ENCODE measurements around the gene CBX8. TPM values are rescaled to one million over a fixed set of nuclear protein-coding genes. Genes with fewer than 3 reads are reported as not detected.

The CBX8 gene
- total RNA-seq, 1 experiment from 2014 or later, result 36.6 TPM

DNA sequence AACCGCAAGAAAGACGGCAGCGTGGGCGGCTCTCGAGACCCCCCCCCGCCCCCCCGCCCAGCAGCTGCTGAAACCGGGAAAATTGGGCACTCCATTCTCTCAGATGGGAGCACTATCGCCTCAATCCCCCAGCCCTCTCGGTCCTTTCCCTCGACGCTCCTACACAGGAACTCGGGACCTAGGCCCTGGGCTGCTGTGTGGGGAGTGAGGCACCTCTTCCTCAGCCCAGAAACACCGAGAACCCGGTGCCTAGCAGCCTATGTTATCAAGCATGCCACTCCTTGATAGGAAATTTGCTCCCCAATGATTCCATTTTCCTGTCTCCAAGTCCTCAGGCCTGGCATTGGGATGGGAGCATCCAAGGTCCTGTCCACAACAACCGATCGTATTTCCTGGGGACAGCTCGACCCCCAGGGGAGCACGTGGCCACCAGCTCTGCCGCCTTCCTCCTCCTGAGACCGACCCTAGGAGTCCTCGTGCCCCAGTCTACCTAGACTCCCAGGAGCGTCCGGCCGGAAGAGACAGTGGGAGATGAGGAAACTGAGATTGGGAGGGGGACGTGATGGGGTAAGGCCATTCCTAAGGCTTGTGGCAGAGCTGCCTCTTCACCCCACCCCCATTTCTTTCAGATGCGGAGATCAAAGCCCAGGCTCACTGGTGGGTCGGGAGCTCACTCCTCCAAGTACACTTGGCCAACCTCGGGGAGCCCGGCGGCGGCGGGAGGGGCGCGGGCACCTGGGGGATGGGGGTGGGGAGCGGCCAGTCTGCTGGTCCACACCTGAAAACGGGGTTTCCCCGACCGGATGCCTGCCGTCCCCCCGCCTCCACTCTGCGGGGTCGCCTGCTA lies 17.5 kb upstream of the CBX8 start:
- peak overlapping the region; percentile 40 for H3K4me3 ChIP-seq (ENCODE audit: low read depth, low read length)
- Mint-ChIP-seq H3K27ac (ENCODE audit: unreplicated experiment) (peak overlapping the region; percentile 80), H3K9me3 (ENCODE audit: unreplicated experiment) (no peaks in the 10 kb centered on the region), H3K4me3 (ENCODE audit: unreplicated experiment) (peak overlapping the region; percentile 65), H3K27me3 (ENCODE audit: insufficient read depth, unreplicated experiment) (no peaks in the 10 kb centered on the region), H3K36me3 (ENCODE audit: insufficient read depth, unreplicated experiment) (no peaks in the 10 kb centered on the region), H3K4me1 (ENCODE audit: low read depth, unreplicated experiment) (peaks cover 6% of the 10 kb centered on the region)
- TF ChIP-seq, protein P1, sequence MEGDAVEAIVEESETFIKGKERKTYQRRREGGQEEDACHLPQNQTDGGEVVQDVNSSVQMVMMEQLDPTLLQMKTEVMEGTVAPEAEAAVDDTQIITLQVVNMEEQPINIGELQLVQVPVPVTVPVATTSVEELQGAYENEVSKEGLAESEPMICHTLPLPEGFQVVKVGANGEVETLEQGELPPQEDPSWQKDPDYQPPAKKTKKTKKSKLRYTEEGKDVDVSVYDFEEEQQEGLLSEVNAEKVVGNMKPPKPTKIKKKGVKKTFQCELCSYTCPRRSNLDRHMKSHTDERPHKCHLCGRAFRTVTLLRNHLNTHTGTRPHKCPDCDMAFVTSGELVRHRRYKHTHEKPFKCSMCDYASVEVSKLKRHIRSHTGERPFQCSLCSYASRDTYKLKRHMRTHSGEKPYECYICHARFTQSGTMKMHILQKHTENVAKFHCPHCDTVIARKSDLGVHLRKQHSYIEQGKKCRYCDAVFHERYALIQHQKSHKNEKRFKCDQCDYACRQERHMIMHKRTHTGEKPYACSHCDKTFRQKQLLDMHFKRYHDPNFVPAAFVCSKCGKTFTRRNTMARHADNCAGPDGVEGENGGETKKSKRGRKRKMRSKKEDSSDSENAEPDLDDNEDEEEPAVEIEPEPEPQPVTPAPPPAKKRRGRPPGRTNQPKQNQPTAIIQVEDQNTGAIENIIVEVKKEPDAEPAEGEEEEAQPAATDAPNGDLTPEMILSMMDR (IDR thresholded peaks at IDR 0.05; ENCODE audit: insufficient read depth in 1 of 2, low read depth in 1 of 2, low read length in 1 of 2, severe bottlenecking in 1 of 2, unreplicated experiment in 1 of 2), result no peak
- CTCF ChIA-PET, result interaction anchor here (0.6 kb wide), 1 partner anchor 727 kb away, joined by 3 read pairs; no protein-coding TSS in a partner anchor
- intact Hi-C loops (cut with micrococcal nuclease; ENCODE audit: unreplicated experiment), result no loop called here
- no TSS peak for BruUV-seq (replicated peaks)
- no peaks in the 10 kb centered on the region for H3K9me3 ChIP-seq
- H3K36me3 ChIP-seq (ENCODE audit: control insufficient read depth, insufficient read depth, low read length), result no peaks in the 10 kb centered on the region
- peaks cover 34% of the 10 kb centered on the region for H3K4me1 ChIP-seq
- H3K27me3 ChIP-seq (replicated peaks; ENCODE audit: control insufficient read depth, insufficient read depth, low read length), result no peaks in the 10 kb centered on the region
- DNase-seq, result no peak
- POLR2A ChIA-PET, result interaction anchor here (0.6 to 1.0 kb wide), 2 partner anchors 26 to 179 kb away, joined by 3 to 9 read pairs; partner anchors contain the start of gene CBX4

GRCh38 chr17:79813297-79814126 lies 16.6 kb upstream of the CBX8 start:
- peaks cover 6% of the 10 kb centered on the region for H3K4me1 Mint-ChIP-seq (ENCODE audit: low read depth, unreplicated experiment)
- H3K27ac Mint-ChIP-seq (ENCODE audit: unreplicated experiment), result peak overlapping the region; percentile 80
- no peaks in the 10 kb centered on the region for H3K36me3 ChIP-seq (ENCODE audit: control insufficient read depth, insufficient read depth, low read length)
- H3K9me3 ChIP-seq, result no peaks in the 10 kb centered on the region
- peak overlapping the region; percentile 65 for H3K4me3 Mint-ChIP-seq (ENCODE audit: unreplicated experiment)
- no TSS peak for BruUV-seq (replicated peaks)
- H3K36me3 Mint-ChIP-seq (ENCODE audit: insufficient read depth, unreplicated experiment), result no peaks in the 10 kb centered on the region
- DNase-seq, result peak; percentile 50 to 55
- peaks cover 36% of the 10 kb centered on the region for H3K4me1 ChIP-seq
- H3K9me3 Mint-ChIP-seq (ENCODE audit: unreplicated experiment), result no peaks in the 10 kb centered on the region
- H3K4me3 ChIP-seq (ENCODE audit: low read depth, low read length), result peak overlapping the region; percentile 40
- no peaks in the 10 kb centered on the region for H3K27me3 ChIP-seq (replicated peaks; ENCODE audit: control insufficient read depth, insufficient read depth, low read length)
- ChIA-PET CTCF (interaction anchor here (0.6 to 3.7 kb wide), 2 partner anchors 27 to 726 kb away, joined by 3 to 56 read pairs; partner anchors contain the start of gene CBX4), POLR2A (interaction anchor here (1.0 kb wide), 1 partner anchor 26 kb away, joined by 9 read pairs; the partner anchor contains the start of gene CBX4)
- intact Hi-C loops (cut with micrococcal nuclease; ENCODE audit: unreplicated experiment), result no loop called here
- TF ChIP-seq, protein P1 (IDR thresholded peaks at IDR 0.05; ENCODE audit: insufficient read depth in 1 of 2, low read depth in 1 of 2, low read length in 1 of 2, severe bottlenecking in 1 of 2, unreplicated experiment in 1 of 2), result no peak
- H3K27me3 Mint-ChIP-seq (ENCODE audit: insufficient read depth, unreplicated experiment), result no peaks in the 10 kb centered on the region

All from Caco-2 (cell line).